K562 (cell line): Measurements from ENCODE around the gene DNAJC18. TPM values are rescaled to one million over a fixed set of nuclear protein-coding genes. Genes with fewer than 3 reads are reported as not detected.

ENCODE experiments used
- CHCHD3 ChIP-seq: fragments of 250-450 bp; sonication (Bioruptor Pico); IDR thresholded peaks from 2 replicates; pipeline ENCODE4 v2.1.2; 2022; ENCODE audit warnings: mild to moderate bottlenecking
- EP400 ChIP-seq: fragments of 450-650 bp; IDR thresholded peaks from 2 replicates; pipeline ENCODE4 v1.6.1; 2017; ENCODE audit warnings: antibody characterized with exemption, mild to moderate bottlenecking, moderate library complexity
- IRF1 ChIP-seq: sonication (generic); formaldehyde crosslinking; IDR thresholded peaks from 2 replicates; pipeline ENCODE4 v1.8.0; 2022; ENCODE audit warnings: missing genetic modification reagents, mild to moderate bottlenecking, borderline replicate concordance
- MTA1 ChIP-seq: fragments of 450-650 bp; IDR thresholded peaks from 2 replicates; pipeline ENCODE4 v1.6.1; 2017; ENCODE audit warnings: borderline replicate concordance
- MXI1 ChIP-seq: IDR thresholded peaks from 2 replicates; pipeline ENCODE4 v1.6.1; 2011; ENCODE audit warnings: low read depth, mild to moderate bottlenecking, improper control_type of control experiment, low read length
- NR4A1 ChIP-seq, 2 experiments: fragments of 250-450 bp in 1 of 2; fragments of 450-650 bp in 1 of 2; sonication (Bioruptor Pico) in 1 of 2; IDR thresholded peaks; 2 replicates each; pipeline versions ENCODE4 v1.4.0 to v1.6.1; 2016 to 2020; ENCODE audit warnings: mild to moderate bottlenecking in 2 of 2, missing compliant biosample characterization in 1 of 2, missing genetic modification characterization in 1 of 2, moderate library complexity in 1 of 2
- NRF1 ChIP-seq, 2 experiments: fragments of 450-650 bp; IDR thresholded peaks in 1 of 2; conservative IDR thresholded peaks in 1 of 2; 2 replicates each; pipeline ENCODE4 v1.6.1; 2014; ENCODE audit warnings: mild to moderate bottlenecking in 2 of 2
- NUFIP1 ChIP-seq: fragments of 450-650 bp; IDR thresholded peaks from 2 replicates; pipeline ENCODE4 v1.6.1; 2018; ENCODE audit not compliant: partially characterized antibody
- RBM34 ChIP-seq: fragments of 200-400 bp; formaldehyde crosslinking; IDR thresholded peaks from 2 replicates; pipeline ENCODE4 v1.6.1; 2018; ENCODE audit warnings: low read length, borderline replicate concordance; ENCODE audit not compliant: insufficient read depth
- RFX7 ChIP-seq: fragments of 250-450 bp; sonication (Bioruptor Pico); IDR thresholded peaks from 2 replicates; pipeline ENCODE4 v1.5.1; 2021; ENCODE audit warnings: mild to moderate bottlenecking
- SMARCA5 ChIP-seq: fragments of 450-650 bp; IDR thresholded peaks from 2 replicates; pipeline ENCODE4 v1.6.1; 2016
- TAF7 ChIP-seq: fragments of 450-650 bp; IDR thresholded peaks from 2 replicates; pipeline ENCODE4 v1.6.1; 2016; ENCODE audit warnings: missing genetic modification characterization, missing compliant biosample characterization
- THRB ChIP-seq: fragments of 450-650 bp; formaldehyde crosslinking; conservative IDR thresholded peaks from 2 replicates; pipeline ENCODE4 v1.4.0; 2022; ENCODE audit warnings: mild to moderate bottlenecking, missing genetic modification characterization
- ZBTB7A ChIP-seq: IDR thresholded peaks from 2 replicates; pipeline ENCODE4 v1.6.1; 2011; ENCODE audit warnings: low read depth, mild to moderate bottlenecking, low read length, moderate library complexity, borderline replicate concordance; ENCODE audit not compliant: control insufficient read depth
- ZKSCAN1 ChIP-seq: fragments of 150-350 bp; IDR thresholded peaks from 2 replicates; pipeline ENCODE4 v1.6.1; 2016; ENCODE audit warnings: low read depth, low read length
- ZNF324 ChIP-seq: fragments of 250-450 bp; sonication (Bioruptor Pico); IDR thresholded peaks from 2 replicates; pipeline ENCODE4 v1.4.0; 2020; ENCODE audit warnings: mild to moderate bottlenecking
- ZNF57 ChIP-seq: fragments of 450-650 bp; formaldehyde crosslinking; IDR thresholded peaks from 2 replicates; pipeline ENCODE4 v1.4.0; 2020; ENCODE audit warnings: mild to moderate bottlenecking, moderate library complexity
- ZNF609 ChIP-seq: sonication (generic); formaldehyde crosslinking; IDR thresholded peaks from 2 replicates; pipeline ENCODE4 v1.8.1; 2023; ENCODE audit warnings: missing genetic modification reagents, mild to moderate bottlenecking, borderline replicate concordance
- polyA plus RNA-seq, 8 experiments: library from polyadenylated mRNA; depleted of rRNA in 4 of 8; stranded (reverse) in 5 of 8; unstranded in 3 of 8; fragments of >200 nt; fragmentation: Nextera tagmentation in 2 of 8; fragmentation: Illumina TruSeq in 1 of 8; extraction: Ambion mirVana in 2 of 8; extraction: Trizol in 1 of 8; gene quantifications; 2 replicates each; pipeline versions ENCODE4 v1.2.1 to v1.2.3, GENCODE V29; 2011 to 2014; ENCODE audit warnings: inconsistent platforms in 1 of 8, missing spikeins in 1 of 8
- total RNA-seq, 7 experiments: library from RNA; depleted of rRNA in 6 of 7; stranded (reverse); fragments of >200 nt in 6 of 7; fragmentation: Illumina TruSeq in 2 of 7; extraction: Trizol in 2 of 7; gene quantifications; 2 replicates each; pipeline versions ENCODE4 v1.2.1 to v1.2.3, GENCODE V29; 2011 to 2021; ENCODE audit warnings: low replicate concordance in 1 of 7

DNAJC18 gene
- total and polyA plus RNA-seq, 9 of the 15 experiments (the other 6 are each of a cell fraction or from before 2014, with no cell fraction given) = 1.5 to 13.3 (median 7.5) TPM

GRCh38 chr5:139474890-139475791, 35.8 kb upstream of the DNAJC18 start (continued):
- TF ChIP-seq NRF1 (conservative IDR thresholded peaks at IDR 0.05 in 1 of 2, IDR thresholded peaks at IDR 0.05 in 1 of 2) = peak in 1 of 2 experiments; percentile 37; a peak in 2 of 4 replicates
- TF ChIP-seq CHCHD3 = no peak
- no peak for TF ChIP-seq NUFIP1
- TF ChIP-seq MTA1 = no peak; the same call in 1 of the 2 replicates
- TF ChIP-seq RBM34 = no peak
- no peak for TF ChIP-seq THRB (CRISPR knock-in tag)
- no peak for TF ChIP-seq SMARCA5
- no peak; the same call in 1 of the 2 replicates for TF ChIP-seq ZKSCAN1
- no peak for TF ChIP-seq ZNF324 (CRISPR knock-in tag)
- TF ChIP-seq TAF7 (tag) = no peak
- TF ChIP-seq RFX7 (CRISPR knock-in tag) = no peak
- TF ChIP-seq ZBTB7A = peak; percentile 86
- no peak for TF ChIP-seq MXI1
- TF ChIP-seq NR4A1 (CRISPR knock-in tag; IDR thresholded peaks at IDR 0.05) = no peak
- TF ChIP-seq NR4A1 (tag; IDR thresholded peaks at IDR 0.05) = 0 out of 2 replicates have a peak, but pooled peaks have one; percentile 47
- TF ChIP-seq EP400 = peak; percentile 62; the same call in 1 of the 2 replicates
- TF ChIP-seq IRF1 (CRISPR knock-in tag) = no peak
- no peak for TF ChIP-seq ZNF609 (CRISPR knock-in tag)
- 0 out of 2 replicates have a peak, but pooled peaks have one; percentile 58 for TF ChIP-seq ZNF57
